ENCODE data around the gene TEAD1. TPM values are rescaled to one million over a fixed set of nuclear protein-coding genes. Genes with fewer than 3 reads are reported as not detected.

The TEAD1 gene
- total RNA-seq, 1 experiment from 2014 or later = 102 TPM

- ChIA-PET CTCF (no interaction called here), POLR2A (no interaction called here)
- TF ChIP-seq TCF7L2 (IDR thresholded peaks at IDR 0.05; ENCODE audit: low read depth, low read length) (no peak), POLR2AphosphoS5 (IDR thresholded peaks at IDR 0.05; ENCODE audit: low read depth, low read length) (no peak), REST (IDR thresholded peaks at IDR 0.05; ENCODE audit: insufficient read depth in 1 of 2, low read depth in 2 of 2, low read length in 1 of 2) (no peak)
- ATAC-seq (no peak), DNase-seq (ENCODE audit: low read depth, low spot score) (no peak)
- no peak overlapping the region for H3K27ac ChIP-seq (ENCODE audit: low read length)
- no TSS peak for BruUV-seq (replicated peaks)
- no peaks in the 10 kb centered on the region for H3K4me1 ChIP-seq (ENCODE audit: control insufficient read depth, insufficient read depth, low read length)
- intact Hi-C loops (cut with micrococcal nuclease; ENCODE audit: unreplicated experiment) (no loop called here), in situ Hi-C loops (cut with HindIII; ENCODE audit: low pct_unique_long_range_greater_than_20kb, low sequenced_read_pairs) (no loop called here)
- H3K4me3 ChIP-seq (ENCODE audit: low read depth in 2 of 2, low read length in 2 of 2) = no peak overlapping the region
- no peaks in the 10 kb centered on the region; the same call in 1 of the 2 replicates for H3K36me3 ChIP-seq (ENCODE audit: control insufficient read depth, insufficient read depth, low read length)
- H3K9me3 ChIP-seq (ENCODE audit: control insufficient read depth, insufficient read depth, low read depth, low read length) = no peaks in the 10 kb centered on the region
- no peaks in the 10 kb centered on the region for H3K27me3 ChIP-seq (ENCODE audit: control insufficient read depth, insufficient read depth, low read length)
Observed at GRCh38 chr11:12859872-12860657, 185.8 kb downstream of the TEAD1 start.

DNA sequence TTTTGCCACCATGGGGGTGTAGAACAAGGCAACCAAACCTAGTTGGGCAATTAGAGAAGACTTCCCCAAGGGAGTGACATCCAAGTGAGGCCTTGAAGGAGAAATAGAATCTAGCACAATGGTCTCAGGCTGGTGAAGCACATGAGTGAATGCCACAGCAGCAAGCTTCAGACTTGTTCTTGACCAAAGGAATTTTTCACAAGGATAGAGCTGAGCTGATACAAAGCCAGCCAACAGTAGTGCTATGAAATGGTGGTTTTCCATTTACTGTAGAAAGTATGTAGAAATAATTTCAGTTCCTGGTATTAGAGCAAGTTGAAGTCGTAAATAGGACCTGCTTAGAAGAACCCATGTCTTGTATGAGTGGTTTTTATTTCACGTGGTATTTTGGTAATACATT is 186.6 kb downstream of the TEAD1 start:
- Histone ChIP-seq H3K9me3 (ENCODE audit: control insufficient read depth, insufficient read depth, low read depth, low read length) (no peaks in the 10 kb centered on the region), H3K27ac (ENCODE audit: low read length) (no peak overlapping the region), H3K36me3 (ENCODE audit: control insufficient read depth, insufficient read depth, low read length) (no peaks in the 10 kb centered on the region; the same call in 1 of the 2 replicates), H3K4me3 (ENCODE audit: low read depth in 2 of 2, low read length in 2 of 2) (no peak overlapping the region), H3K4me1 (ENCODE audit: control insufficient read depth, insufficient read depth, low read length) (no peaks in the 10 kb centered on the region), H3K27me3 (ENCODE audit: control insufficient read depth, insufficient read depth, low read length) (no peaks in the 10 kb centered on the region)
- ATAC-seq (no peak), DNase-seq (ENCODE audit: low read depth, low spot score) (no peak)
- no TSS peak for BruUV-seq (replicated peaks)
- TF ChIP-seq POLR2AphosphoS5 (IDR thresholded peaks at IDR 0.05; ENCODE audit: low read depth, low read length) = no peak
- in situ Hi-C loops (cut with HindIII; ENCODE audit: low pct_unique_long_range_greater_than_20kb, low sequenced_read_pairs) = no loop called here
- ChIA-PET CTCF (no interaction called here), POLR2A (no interaction called here)
- intact Hi-C loops (cut with micrococcal nuclease; ENCODE audit: unreplicated experiment) = no loop called here

DNA sequence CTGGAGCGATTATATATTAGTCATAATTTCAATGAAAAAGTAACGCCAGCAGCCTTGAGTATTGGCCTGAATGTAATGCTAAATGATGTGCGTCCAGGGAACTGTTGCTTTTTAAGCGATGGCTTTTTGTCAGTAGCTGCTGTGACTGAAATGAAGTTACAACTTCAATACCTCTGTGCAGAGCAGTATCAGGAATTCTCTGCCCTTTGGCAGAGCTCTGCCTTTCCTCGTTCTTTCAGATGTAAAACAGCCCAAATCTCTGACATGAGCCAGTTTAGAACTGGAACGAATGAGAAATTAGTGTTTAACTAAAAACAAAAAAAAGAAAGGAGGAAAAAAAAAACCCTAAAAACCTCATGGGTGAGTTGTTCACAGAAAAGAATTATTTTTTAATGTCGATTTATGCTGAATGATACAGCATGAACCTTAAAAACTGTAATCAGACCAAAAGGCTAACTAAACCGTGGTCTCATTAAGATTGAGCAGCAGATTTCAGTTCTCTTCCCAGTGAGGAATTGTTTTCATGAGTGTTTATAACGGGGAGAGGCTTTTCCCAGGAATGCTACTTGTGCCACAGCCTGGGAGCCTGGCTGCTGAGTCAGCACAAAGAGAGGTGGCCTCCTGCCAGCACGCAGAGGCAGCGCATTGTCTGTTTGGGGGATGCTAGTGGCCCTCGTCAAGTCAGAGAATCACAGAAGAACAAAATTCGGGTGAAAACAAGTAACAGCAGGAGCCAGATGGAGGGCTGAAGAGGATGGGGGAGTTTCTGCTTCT is 188.7 kb downstream of the TEAD1 start:
- no peak for TF ChIP-seq SIN3A (IDR thresholded peaks at IDR 0.05; ENCODE audit: borderline replicate concordance, insufficient read depth, low read depth, low read length)
- TF ChIP-seq POLR2AphosphoS5 (IDR thresholded peaks at IDR 0.05; ENCODE audit: low read depth, low read length) = no peak
- no peak for TF ChIP-seq TCF7L2 (IDR thresholded peaks at IDR 0.05; ENCODE audit: low read depth, low read length)
- no peak for TF ChIP-seq REST (IDR thresholded peaks at IDR 0.05; ENCODE audit: insufficient read depth in 1 of 2, low read depth in 2 of 2, low read length in 1 of 2)
- TF ChIP-seq, protein P1, sequence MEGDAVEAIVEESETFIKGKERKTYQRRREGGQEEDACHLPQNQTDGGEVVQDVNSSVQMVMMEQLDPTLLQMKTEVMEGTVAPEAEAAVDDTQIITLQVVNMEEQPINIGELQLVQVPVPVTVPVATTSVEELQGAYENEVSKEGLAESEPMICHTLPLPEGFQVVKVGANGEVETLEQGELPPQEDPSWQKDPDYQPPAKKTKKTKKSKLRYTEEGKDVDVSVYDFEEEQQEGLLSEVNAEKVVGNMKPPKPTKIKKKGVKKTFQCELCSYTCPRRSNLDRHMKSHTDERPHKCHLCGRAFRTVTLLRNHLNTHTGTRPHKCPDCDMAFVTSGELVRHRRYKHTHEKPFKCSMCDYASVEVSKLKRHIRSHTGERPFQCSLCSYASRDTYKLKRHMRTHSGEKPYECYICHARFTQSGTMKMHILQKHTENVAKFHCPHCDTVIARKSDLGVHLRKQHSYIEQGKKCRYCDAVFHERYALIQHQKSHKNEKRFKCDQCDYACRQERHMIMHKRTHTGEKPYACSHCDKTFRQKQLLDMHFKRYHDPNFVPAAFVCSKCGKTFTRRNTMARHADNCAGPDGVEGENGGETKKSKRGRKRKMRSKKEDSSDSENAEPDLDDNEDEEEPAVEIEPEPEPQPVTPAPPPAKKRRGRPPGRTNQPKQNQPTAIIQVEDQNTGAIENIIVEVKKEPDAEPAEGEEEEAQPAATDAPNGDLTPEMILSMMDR (IDR thresholded peaks at IDR 0.05) = no peak
- no peak for ATAC-seq
- no peaks in the 10 kb centered on the region for H3K9me3 ChIP-seq (ENCODE audit: control insufficient read depth, insufficient read depth, low read depth, low read length)
- H3K4me1 ChIP-seq (ENCODE audit: control insufficient read depth, insufficient read depth, low read length) = no peaks in the 10 kb centered on the region
- in situ Hi-C loops (cut with HindIII; ENCODE audit: low pct_unique_long_range_greater_than_20kb, low sequenced_read_pairs) (no loop called here), intact Hi-C loops (cut with micrococcal nuclease; ENCODE audit: unreplicated experiment) (no loop called here)
- no peak overlapping the region for H3K4me3 ChIP-seq (ENCODE audit: low read depth in 2 of 2, low read length in 2 of 2)
- CTCF ChIA-PET = no interaction called here
- no peaks in the 10 kb centered on the region; the same call in 1 of the 2 replicates for H3K36me3 ChIP-seq (ENCODE audit: control insufficient read depth, insufficient read depth, low read length)
- no peaks in the 10 kb centered on the region for H3K27me3 ChIP-seq (ENCODE audit: control insufficient read depth, insufficient read depth, low read length)
- POLR2A ChIA-PET = no interaction called here
- no peak overlapping the region for H3K27ac ChIP-seq (ENCODE audit: low read length)
- BruUV-seq (replicated peaks) = no TSS peak
- DNase-seq (ENCODE audit: low read depth, low spot score) = no peak
